Spinal cord (tissue), 10 donors: ENCODE results near the gene DNAJB14. TPM values are rescaled to one million over a fixed set of nuclear protein-coding genes. Genes with fewer than 3 reads are reported as not detected.
"Not testable (repeated sequence)": the region's sequence is repeated elsewhere in the genome, so short reads cannot be mapped to it uniquely, and the experiment has no call there.

ENCODE experiments used
- DNase-seq, 6 donors: peaks; one replicate each; pipeline versions ENCODE4 v3.0.0 to v3.0.0-alpha.2; 2013 to 2015; ENCODE audit warnings: low spot score in 6 of 6, low read depth in 4 of 6
- H3K27ac ChIP-seq: one replicate; pipeline ENCODE4 v1.5.1; 2013; ENCODE audit warnings: low read depth, low read length, control low read depth
- H3K27me3 ChIP-seq: one replicate; pipeline ENCODE4 v1.6.1; 2013; ENCODE audit warnings: low read length; ENCODE audit not compliant: control insufficient read depth, insufficient read depth
- H3K36me3 ChIP-seq: one replicate; pipeline ENCODE4 v1.6.1; 2013; ENCODE audit warnings: low read length; ENCODE audit not compliant: control insufficient read depth, insufficient read depth
- H3K4me1 ChIP-seq: one replicate; pipeline ENCODE4 v1.6.1; 2013; ENCODE audit warnings: low read length; ENCODE audit not compliant: control insufficient read depth, insufficient read depth
- H3K4me3 ChIP-seq: one replicate; pipeline ENCODE4 v1.5.1; 2013; ENCODE audit warnings: low read depth, low read length, control low read depth
- H3K9me3 ChIP-seq: one replicate; pipeline ENCODE4 v1.6.1; 2013; ENCODE audit warnings: low read length; ENCODE audit not compliant: control insufficient read depth, insufficient read depth
- WGBS: methylation state at CpG from one replicate; pipeline ENCODE4 v1.1.5; 2013; ENCODE audit warnings: missing lambda C conversion rate; ENCODE audit not compliant: insufficient coverage; 5-methylcytosine and 5-hydroxymethylcytosine counted together
- polyA plus RNA-seq, 2 donors: library from polyadenylated mRNA; unstranded; fragments of 120-200 nt; gene quantifications; one replicate each; pipeline ENCODE4 v1.2.1, GENCODE V29; 2013; ENCODE audit not compliant: insufficient read length in 2 of 2
- total RNA-seq, 2 donors: library from RNA; depleted of rRNA in 1 of 2; stranded (reverse); fragments of 120-200 nt in 1 of 2; fragments of >200 nt in 1 of 2; gene quantifications; one replicate each; pipeline versions ENCODE4 v1.2.3 to v1.2.4, GENCODE V29; 2013 to 2014
- donor health status: healthy.

Gene DNAJB14
- total and polyA plus RNA-seq, 4 donors, result 20.2 to 87.7 (median 27.5) TPM

DNA sequence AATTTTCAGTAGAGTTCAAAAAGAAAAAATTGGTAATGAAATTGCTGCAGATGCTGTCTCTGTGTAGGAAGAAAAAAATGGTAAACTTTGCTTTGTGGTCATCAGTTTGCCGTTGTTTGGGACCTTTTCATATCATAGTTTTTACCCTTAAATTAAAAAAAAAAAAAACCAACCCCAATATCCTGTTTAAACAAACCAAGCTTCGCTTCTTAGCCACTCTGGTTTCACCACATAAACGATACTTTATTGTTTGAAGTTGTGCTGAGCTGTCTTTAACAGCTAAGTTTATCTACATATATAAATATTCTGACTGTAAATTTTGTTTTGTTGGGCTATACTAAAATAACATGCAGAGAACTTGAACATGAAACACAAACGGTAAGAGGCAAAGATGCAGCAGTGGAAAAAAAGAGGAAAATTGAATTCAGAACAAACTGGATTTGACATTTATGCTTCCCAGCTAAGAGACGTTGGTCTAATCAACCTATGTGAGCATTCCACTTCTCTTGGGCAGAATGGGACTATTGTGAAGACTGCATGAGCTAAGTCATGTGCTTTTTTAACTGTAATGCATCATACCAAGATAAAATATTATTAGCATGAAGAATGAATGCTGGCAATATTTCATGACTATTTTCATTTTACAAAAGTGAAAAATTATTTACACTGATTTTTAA is 19.4 kb upstream of the DNAJB14 start:
- 80% methylated on average over 2 of the region's 5 CpGs for WGBS
- H3K36me3 ChIP-seq, result no peaks in the 10 kb centered on the region
- H3K9me3 ChIP-seq, result no peaks in the 10 kb centered on the region
- H3K27ac ChIP-seq, result peak overlapping the region; percentile 25
- no peak overlapping the region for H3K4me3 ChIP-seq
- H3K27me3 ChIP-seq, result no peaks in the 10 kb centered on the region
- DNase-seq, result no peak
- H3K4me1 ChIP-seq, result no peaks in the 10 kb centered on the region

DNA sequence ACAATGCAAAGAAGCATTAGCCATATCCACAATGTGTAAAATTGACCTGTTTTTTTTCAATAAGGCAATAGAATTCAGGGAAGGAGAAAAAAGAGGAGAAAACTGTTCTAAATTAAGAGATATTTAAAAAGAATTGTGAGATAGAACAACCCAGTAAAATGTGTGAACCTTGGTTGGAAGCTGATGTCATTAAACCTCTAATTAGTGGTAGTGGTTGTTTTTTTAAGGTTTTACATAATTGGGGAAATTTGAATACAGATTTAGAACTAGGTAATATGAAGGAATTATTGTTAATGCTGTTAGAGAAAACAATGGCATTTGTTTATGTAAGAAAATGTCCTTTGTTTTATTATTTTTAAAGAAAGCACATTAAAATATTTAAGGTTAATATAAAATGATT is 18.8 kb upstream of the DNAJB14 start:
- Histone ChIP-seq H3K27me3 (no peaks in the 10 kb centered on the region), H3K9me3 (no peaks in the 10 kb centered on the region)

DNA sequence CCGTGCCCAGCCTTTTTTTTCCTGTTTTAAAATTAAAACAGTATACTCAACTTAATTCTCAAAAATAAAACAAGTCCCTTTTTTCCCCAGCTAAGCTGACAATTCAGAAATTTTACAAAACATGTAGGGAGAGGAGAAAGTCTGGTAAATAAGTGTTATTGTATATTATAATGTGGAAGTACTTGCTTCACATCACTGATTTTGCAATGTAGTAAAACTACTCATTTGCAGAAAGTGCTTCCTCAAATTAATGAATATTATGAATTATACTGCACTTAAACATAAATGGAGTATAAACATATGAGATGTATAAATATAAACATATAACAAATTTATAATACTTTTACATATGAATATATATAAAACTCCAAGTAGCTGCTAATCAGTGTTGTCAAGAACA is 15.3 kb upstream of the DNAJB14 start:
- Histone ChIP-seq H3K9me3 (no peaks in the 10 kb centered on the region), H3K36me3 (no peaks in the 10 kb centered on the region), H3K4me1 (no peaks in the 10 kb centered on the region), H3K27ac (no peak overlapping the region), H3K4me3 (no peak overlapping the region), H3K27me3 (no peaks in the 10 kb centered on the region)
- 100% methylated on average over 1 of the region's 1 CpG for WGBS
- DNase-seq, result no peak

More for the DNA sequence above, 18.8 kb upstream of the DNAJB14 start:
- no peak overlapping the region for H3K27ac ChIP-seq
- no peaks in the 10 kb centered on the region for H3K36me3 ChIP-seq
- no peak for DNase-seq
- H3K4me3 ChIP-seq, result no peak overlapping the region
- no peaks in the 10 kb centered on the region for H3K4me1 ChIP-seq

DNA sequence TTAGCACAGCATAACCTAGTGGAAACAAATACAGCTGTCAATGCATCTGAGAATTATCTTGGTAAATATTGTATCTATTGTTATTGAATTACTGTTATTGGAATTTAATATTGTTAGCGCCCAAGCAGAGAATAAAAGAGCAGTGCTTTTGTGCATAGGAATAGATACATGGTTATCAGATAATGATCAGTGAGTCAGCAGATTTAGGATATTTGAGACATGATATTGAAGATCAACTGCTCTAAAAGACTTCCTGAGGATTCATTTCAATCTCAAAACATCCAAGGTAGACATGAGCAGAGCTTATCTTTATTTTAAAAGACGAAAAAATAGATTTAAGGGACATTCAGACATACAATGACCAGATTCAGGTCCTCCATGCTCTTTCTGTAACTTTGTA is 14.2 kb upstream of the DNAJB14 start:
- WGBS, result 100% methylated on average over 1 of the region's 2 CpGs
- no peak for DNase-seq
- no peak overlapping the region for H3K4me3 ChIP-seq
- no peak overlapping the region for H3K27ac ChIP-seq
- H3K9me3 ChIP-seq, result no peaks in the 10 kb centered on the region
- no peaks in the 10 kb centered on the region for H3K36me3 ChIP-seq
- H3K4me1 ChIP-seq, result no peaks in the 10 kb centered on the region
- no peaks in the 10 kb centered on the region for H3K27me3 ChIP-seq

DNA sequence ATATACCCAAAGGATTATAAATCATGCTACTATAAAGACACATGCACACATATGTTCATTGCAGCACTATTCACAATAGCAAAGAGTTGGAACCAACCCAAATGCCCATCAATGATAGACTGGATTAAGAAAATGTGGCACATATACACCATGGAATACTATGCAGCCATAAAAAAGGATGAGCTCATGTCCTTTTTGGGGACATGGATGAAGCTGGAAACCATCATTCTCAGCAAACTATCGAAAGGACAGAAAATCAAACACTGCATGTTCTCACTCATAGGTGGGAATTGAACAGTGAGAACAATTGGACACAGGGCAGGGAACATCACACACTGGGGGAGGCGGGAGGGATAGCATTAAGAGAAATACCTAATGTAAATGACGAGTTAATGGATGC is 11.8 kb upstream of the DNAJB14 start:
- no CpG with 5 or more reads among the region's 3 CpGs for WGBS
- not testable (repeated sequence) for DNase-seq, H3K4me3 ChIP-seq, H3K36me3 ChIP-seq, H3K9me3 ChIP-seq, H3K27me3 ChIP-seq, H3K4me1 ChIP-seq, H3K27ac ChIP-seq

DNA sequence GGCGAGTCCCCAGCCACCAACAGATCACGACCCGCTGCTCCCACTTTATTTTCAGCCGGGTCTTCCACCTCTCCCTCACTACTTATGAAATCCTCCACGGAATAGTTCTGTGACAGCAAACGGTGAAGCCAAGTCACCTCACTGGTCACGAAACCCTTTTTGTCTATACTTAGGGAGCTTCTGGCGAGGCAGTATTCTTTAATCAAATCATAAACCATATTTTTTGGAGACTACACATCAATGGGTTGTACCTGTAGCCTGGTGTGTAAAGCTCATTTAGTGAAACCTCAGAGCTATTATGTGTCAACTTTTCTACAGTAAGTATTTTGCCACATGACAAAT is 4.5 kb upstream of the DNAJB14 start:
- no peak for DNase-seq
- H3K9me3 ChIP-seq, result no peaks in the 10 kb centered on the region
- no peaks in the 10 kb centered on the region for H3K27me3 ChIP-seq
- H3K4me3 ChIP-seq, result peak overlapping the region; percentile 92
- peak overlapping the region; percentile 90 for H3K27ac ChIP-seq
- no peaks in the 10 kb centered on the region for H3K36me3 ChIP-seq
- 0% methylated on average over 6 of the region's 8 CpGs for WGBS
- peaks cover 4% of the 10 kb centered on the region for H3K4me1 ChIP-seq

DNA sequence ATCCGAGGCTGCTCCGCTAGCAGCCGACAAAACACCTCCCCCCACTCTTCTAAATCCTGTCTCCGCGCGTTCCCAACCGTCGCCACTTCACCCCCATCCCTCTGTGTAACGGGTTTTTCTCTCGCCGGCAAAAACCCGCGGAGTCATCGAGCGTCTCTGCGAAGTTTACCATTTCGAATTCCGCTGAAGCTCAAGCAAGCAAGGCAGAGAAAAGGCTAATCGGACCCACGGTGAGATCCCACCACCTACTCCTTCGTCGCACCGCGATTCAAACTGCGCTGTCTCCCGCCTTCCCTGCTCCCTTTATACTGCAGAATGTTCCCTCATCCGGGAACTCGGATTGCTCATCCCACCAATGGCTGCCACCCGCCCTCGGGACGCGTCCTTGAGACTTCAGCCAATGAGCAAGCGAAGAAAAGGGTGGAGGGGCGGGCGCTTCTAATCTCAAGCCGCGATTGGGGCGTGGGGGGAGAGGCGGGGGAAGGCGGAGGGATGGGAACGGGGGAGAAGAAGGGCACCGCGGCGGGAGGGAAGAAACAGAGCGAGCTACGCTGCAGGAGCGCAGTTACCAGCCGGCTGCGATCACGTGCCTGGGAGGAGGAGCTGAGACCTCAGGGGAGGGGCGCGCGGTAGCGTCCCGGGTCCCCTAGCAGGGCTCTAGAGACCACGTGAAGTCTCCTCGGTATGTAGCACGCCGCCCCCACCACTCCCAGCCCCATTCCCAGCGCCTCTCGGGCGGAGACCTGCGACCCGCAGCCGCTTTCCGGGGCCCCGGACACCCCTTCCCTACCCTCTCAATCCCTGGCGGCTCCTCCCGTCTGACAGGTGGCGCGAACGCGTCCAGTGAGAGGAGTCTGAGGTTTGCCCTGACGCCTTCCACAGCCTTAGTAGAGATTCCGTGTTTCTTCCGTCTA is 3.8 kb upstream of the DNAJB14 start, which contains the start of gene H2AZ1:
H2AZ1 (minus strand) TSS at position 277 of the 914 bp plus-strand sequence; CDS start at position 172, 105 bp downstream.
- peak within 1 kb of the TSS; percentile 92 for H3K4me3 ChIP-seq
- no peaks in the 10 kb centered on the region for H3K36me3 ChIP-seq
- peak within 1 kb of the TSS; percentile 99 for H3K27ac ChIP-seq
- under 1% methylated on average over 74 of the region's 76 CpGs for WGBS
- no peaks in the 10 kb centered on the region for H3K9me3 ChIP-seq
- peak; percentile 93 to 100 (median 98) for DNase-seq
- H3K4me1 ChIP-seq, result peaks cover 4% of the 10 kb centered on the region
- H3K27me3 ChIP-seq, result no peaks in the 10 kb centered on the region

DNA sequence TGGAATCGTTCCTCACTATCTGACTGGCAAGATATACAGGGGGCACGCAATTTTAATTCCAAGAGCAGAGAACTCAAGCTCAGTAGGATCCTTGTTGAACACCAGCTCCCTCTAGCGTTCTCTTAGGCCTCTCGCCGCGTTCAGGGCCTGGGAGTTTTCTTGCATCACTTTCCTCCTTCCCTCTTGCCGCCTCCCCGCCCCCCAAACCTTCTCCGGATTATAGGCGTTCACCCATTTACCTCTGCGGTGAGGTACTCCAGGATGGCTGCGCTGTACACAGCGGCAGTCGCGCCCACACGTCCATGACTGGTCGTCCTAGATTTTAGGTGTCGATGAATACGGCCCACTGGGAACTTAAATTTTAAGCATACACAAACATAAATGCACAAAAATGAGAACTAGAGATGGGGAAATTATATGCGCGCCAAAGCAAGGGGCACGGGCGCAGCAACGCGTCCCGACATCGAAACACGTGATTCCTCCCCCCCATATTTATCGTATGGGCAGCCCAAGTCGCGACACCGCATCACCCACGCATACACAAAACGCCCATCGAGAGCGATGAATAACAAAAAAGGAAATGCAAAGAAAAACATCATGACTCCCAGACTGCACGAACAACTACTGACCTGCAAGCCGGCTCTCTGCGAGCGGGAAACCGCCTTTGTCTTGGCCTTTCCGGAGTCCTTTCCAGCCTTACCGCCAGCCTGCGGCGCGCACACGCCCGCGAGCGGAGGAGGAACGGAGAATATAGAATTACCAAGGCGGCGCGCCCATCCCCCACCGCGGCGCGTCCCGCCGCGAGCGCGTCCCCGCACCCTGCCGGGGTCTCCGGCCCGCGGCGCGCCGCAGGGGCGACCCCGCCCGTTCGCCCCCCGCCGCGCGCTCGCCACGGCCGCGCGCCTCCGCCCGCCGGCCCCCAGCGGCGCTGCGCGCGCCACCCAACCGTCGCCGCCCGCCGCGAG is 2.9 kb upstream of the DNAJB14 start:
- under 1% methylated on average over 88 of the region's 98 CpGs for WGBS
- H3K4me1 ChIP-seq, result peaks cover 11% of the 10 kb centered on the region
- H3K4me3 ChIP-seq, result peak overlapping the region; percentile 92
- no peaks in the 10 kb centered on the region for H3K36me3 ChIP-seq
- peak; percentile 87 to 99 (median 92) for DNase-seq
- H3K27ac ChIP-seq, result peak overlapping the region; percentile 99
- no peaks in the 10 kb centered on the region for H3K9me3 ChIP-seq
- no peaks in the 10 kb centered on the region for H3K27me3 ChIP-seq

DNA sequence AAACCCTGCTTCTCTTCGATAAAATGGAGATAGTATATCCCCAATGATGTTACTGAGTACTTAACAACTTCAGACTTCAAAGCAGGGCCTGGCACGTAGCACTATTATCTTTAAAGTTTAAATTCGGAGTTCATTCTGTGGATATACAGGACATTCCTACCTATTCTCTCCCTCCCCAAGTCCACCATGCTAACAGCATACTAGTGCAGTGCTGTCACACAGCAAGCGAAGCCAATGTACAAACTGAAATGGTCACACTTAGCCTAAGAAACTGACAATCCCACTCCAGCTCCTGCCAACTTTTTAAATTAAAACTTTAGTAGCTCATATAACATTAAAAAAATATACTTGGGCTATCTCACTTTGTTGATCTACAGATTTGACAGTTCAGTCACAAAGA is 1.2 kb upstream of the DNAJB14 start:
- no peak for DNase-seq
- Histone ChIP-seq H3K27me3 (no peaks in the 10 kb centered on the region), H3K36me3 (no peaks in the 10 kb centered on the region), H3K27ac (peak overlapping the region; percentile 88), H3K4me3 (no peak overlapping the region), H3K9me3 (no peaks in the 10 kb centered on the region), H3K4me1 (peaks cover 11% of the 10 kb centered on the region)
- WGBS, result 67% methylated on average over 2 of the region's 4 CpGs
